ENCODE results near the gene SPINK4. TPM values are rescaled to one million over a fixed set of nuclear protein-coding genes. Genes with fewer than 3 reads are reported as not detected.

The SPINK4 gene
- total RNA-seq: not detected
- long read RNA-seq: 0 reads

- peak; percentile 59 for DNase-seq (ENCODE audit: low spot score)
Measured at GRCh38 chr9:33239921-33240320, at the start of gene SPINK4. TSS of gene SPINK4 (plus strand) at chr9:33240167. CDS start at chr9:33240209, 42 bp downstream.

GRCh38 chr9:33192493-33193255 lies 47.3 kb upstream of the SPINK4 start:
- no peak for DNase-seq (ENCODE audit: low spot score)

GRCh38 chr9:33193818-33194217 lies 46.1 kb upstream of the SPINK4 start:
- no peak for DNase-seq (ENCODE audit: low spot score)

GRCh38 chr9:33196736-33197135 lies 43.2 kb upstream of the SPINK4 start:
- no peak for DNase-seq (ENCODE audit: low spot score)

- DNase-seq (ENCODE audit: low spot score): no peak
Measured at GRCh38 chr9:33197279-33198152, 42.5 kb upstream of the SPINK4 start.

GRCh38 chr9:33198165-33198564 lies 41.8 kb upstream of the SPINK4 start:
- no peak for DNase-seq (ENCODE audit: low spot score)

- DNase-seq (ENCODE audit: low spot score): no peak
Measured at GRCh38 chr9:33202018-33202417, 37.9 kb upstream of the SPINK4 start.

- DNase-seq (ENCODE audit: low spot score): no peak
Measured at GRCh38 chr9:33202552-33203201, 37.3 kb upstream of the SPINK4 start.

GRCh38 chr9:33209394-33209793 lies 30.6 kb upstream of the SPINK4 start:
- DNase-seq (ENCODE audit: low spot score): no peak

- DNase-seq (ENCODE audit: low spot score): no peak
Measured at GRCh38 chr9:33210006-33210715, 29.8 kb upstream of the SPINK4 start.

- no peak for DNase-seq (ENCODE audit: low spot score)
Measured at GRCh38 chr9:33211695-33212393, 28.1 kb upstream of the SPINK4 start.

GRCh38 chr9:33220681-33221567 lies 19.0 kb upstream of the SPINK4 start:
- no peak for DNase-seq (ENCODE audit: low spot score)

- DNase-seq (ENCODE audit: low spot score): no peak
Measured at GRCh38 chr9:33221568-33221884, 18.4 kb upstream of the SPINK4 start.

- no peak for DNase-seq (ENCODE audit: low spot score)
Measured at GRCh38 chr9:33222031-33222430, 17.9 kb upstream of the SPINK4 start.

GRCh38 chr9:33223696-33224095 lies 16.3 kb upstream of the SPINK4 start:
- DNase-seq (ENCODE audit: low spot score): no peak

- no peak for DNase-seq (ENCODE audit: low spot score)
Measured at GRCh38 chr9:33225319-33226147, 14.4 kb upstream of the SPINK4 start.

- no peak for DNase-seq (ENCODE audit: low spot score)
Measured at GRCh38 chr9:33227008-33227398, 13.0 kb upstream of the SPINK4 start.

GRCh38 chr9:33227741-33228140 lies 12.2 kb upstream of the SPINK4 start:
- no peak for DNase-seq (ENCODE audit: low spot score)

- no peak for DNase-seq (ENCODE audit: low spot score)
Measured at GRCh38 chr9:33228606-33229005, 11.4 kb upstream of the SPINK4 start.

Measured in mesenteric fat pad (tissue), 1 donor.